HG02588 (cell line): ENCODE measurements around the gene TRIM66.
"Not testable (repeated sequence)": the region's sequence is repeated elsewhere in the genome, so short reads cannot be mapped to it uniquely, and the experiment has no call there.

Experiments
- ATAC-seq: cut with Tn5 transposase; IDR thresholded peaks from one replicate; pipeline ENCODE4 v1.9.1; 2021; ENCODE audit warnings: mild to moderate bottlenecking, moderate library complexity; ENCODE audit not compliant: unreplicated experiment

The TRIM66 gene

GRCh38 chr11:8691601-8692000 lies 9.1 kb upstream of the TRIM66 start:
- no peak for ATAC-seq

- no peak for ATAC-seq
Measured at GRCh38 chr11:8690374-8691342, 8.2 kb upstream of the TRIM66 start.

- no peak for ATAC-seq
Measured at GRCh38 chr11:8689726-8690255, 7.3 kb upstream of the TRIM66 start.

GRCh38 chr11:8688414-8689362 lies 6.2 kb upstream of the TRIM66 start:
- peak; percentile 94 for ATAC-seq

- no peak for ATAC-seq
Measured at GRCh38 chr11:8686325-8686724, 3.9 kb upstream of the TRIM66 start.

- no peak for ATAC-seq
Measured at GRCh38 chr11:8685820-8686219, 3.4 kb upstream of the TRIM66 start.

GRCh38 chr11:8685306-8685705 lies 2.8 kb upstream of the TRIM66 start:
- ATAC-seq = no peak

GRCh38 chr11:8684600-8685290 lies 2.3 kb upstream of the TRIM66 start:
- ATAC-seq = no peak

- ATAC-seq = no peak
Measured at GRCh38 chr11:8683115-8683807, 796 bp upstream of the TRIM66 start.

GRCh38 chr11:8681837-8682302 lies 595 bp downstream of the TRIM66 start:
- no peak for ATAC-seq

GRCh38 chr11:8679006-8679405 lies 3.5 kb downstream of the TRIM66 start:
- ATAC-seq = no peak

GRCh38 chr11:8676458-8676857 lies 6.0 kb downstream of the TRIM66 start:
- ATAC-seq = no peak

GRCh38 chr11:8674859-8675258 lies 7.6 kb downstream of the TRIM66 start:
- no peak for ATAC-seq

GRCh38 chr11:8672346-8672745 lies 10.1 kb downstream of the TRIM66 start:
- ATAC-seq = no peak

- no peak for ATAC-seq
Measured at GRCh38 chr11:8671651-8672062, 10.8 kb downstream of the TRIM66 start.

- ATAC-seq = no peak
Measured at GRCh38 chr11:8671193-8671612, 11.3 kb downstream of the TRIM66 start.

GRCh38 chr11:8670081-8670480 lies 12.4 kb downstream of the TRIM66 start:
- ATAC-seq = not testable (repeated sequence)

- no peak for ATAC-seq
Measured at GRCh38 chr11:8665222-8665621, 17.2 kb downstream of the TRIM66 start.

GRCh38 chr11:8661001-8661795 lies 21.3 kb downstream of the TRIM66 start:
- ATAC-seq = no peak
